Prostate gland (tissue), 2 donors: ENCODE measurements around the gene RAB8B.

Experiments
- POLR2A ChIP-seq: fragments of 450-650 bp; IDR thresholded peaks from one replicate; pipeline ENCODE4 v1.6.1; 2016; ENCODE audit warnings: antibody characterized with exemption, mild to moderate bottlenecking
- POLR2AphosphoS5 ChIP-seq: sonication (generic); formaldehyde crosslinking; IDR thresholded peaks from one replicate; pipeline ENCODE4 v1.6.1; 2017; ENCODE audit warnings: antibody characterized with exemption
- TF ChIP-seq, protein P1 (sequence below), 4 experiments: fragments of 200-600 bp in 2 of 4; fragments of 450-650 bp in 2 of 4; sonication (generic) in 2 of 4; IDR thresholded peaks; 1 replicate in 3 of 4; 2 replicates in 1 of 4; pipeline ENCODE4 v1.5.1; 2016 to 2019; ENCODE audit warnings: antibody characterized with exemption in 4 of 4, mild to moderate bottlenecking in 2 of 4, moderate library complexity in 2 of 4

- TF ChIP-seq, protein P1, sequence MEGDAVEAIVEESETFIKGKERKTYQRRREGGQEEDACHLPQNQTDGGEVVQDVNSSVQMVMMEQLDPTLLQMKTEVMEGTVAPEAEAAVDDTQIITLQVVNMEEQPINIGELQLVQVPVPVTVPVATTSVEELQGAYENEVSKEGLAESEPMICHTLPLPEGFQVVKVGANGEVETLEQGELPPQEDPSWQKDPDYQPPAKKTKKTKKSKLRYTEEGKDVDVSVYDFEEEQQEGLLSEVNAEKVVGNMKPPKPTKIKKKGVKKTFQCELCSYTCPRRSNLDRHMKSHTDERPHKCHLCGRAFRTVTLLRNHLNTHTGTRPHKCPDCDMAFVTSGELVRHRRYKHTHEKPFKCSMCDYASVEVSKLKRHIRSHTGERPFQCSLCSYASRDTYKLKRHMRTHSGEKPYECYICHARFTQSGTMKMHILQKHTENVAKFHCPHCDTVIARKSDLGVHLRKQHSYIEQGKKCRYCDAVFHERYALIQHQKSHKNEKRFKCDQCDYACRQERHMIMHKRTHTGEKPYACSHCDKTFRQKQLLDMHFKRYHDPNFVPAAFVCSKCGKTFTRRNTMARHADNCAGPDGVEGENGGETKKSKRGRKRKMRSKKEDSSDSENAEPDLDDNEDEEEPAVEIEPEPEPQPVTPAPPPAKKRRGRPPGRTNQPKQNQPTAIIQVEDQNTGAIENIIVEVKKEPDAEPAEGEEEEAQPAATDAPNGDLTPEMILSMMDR (IDR thresholded peaks at IDR 0.05) = no peak
- TF ChIP-seq POLR2AphosphoS5 (no peak), POLR2A (no peak)
These were observed 97.7 kb downstream of the RAB8B start for GRCh38 chr15:63287109-63287508.
